HG02970 (cell line): ENCODE results near the gene TADA2B.
A peak's percentile ranks its signal among the peaks of the same experiment; 100 is the strongest.
"Not testable (repeated sequence)": the region's sequence is repeated elsewhere in the genome, so short reads cannot be mapped to it uniquely, and the experiment has no call there.

Experiments used
- ATAC-seq: cut with Tn5 transposase; IDR thresholded peaks from one replicate; pipeline ENCODE4 v1.9.1; 2021; ENCODE audit warnings: mild to moderate bottlenecking, moderate library complexity, moderate number of reproducible peaks; ENCODE audit not compliant: unreplicated experiment, low FRiP score

Gene TADA2B

DNA sequence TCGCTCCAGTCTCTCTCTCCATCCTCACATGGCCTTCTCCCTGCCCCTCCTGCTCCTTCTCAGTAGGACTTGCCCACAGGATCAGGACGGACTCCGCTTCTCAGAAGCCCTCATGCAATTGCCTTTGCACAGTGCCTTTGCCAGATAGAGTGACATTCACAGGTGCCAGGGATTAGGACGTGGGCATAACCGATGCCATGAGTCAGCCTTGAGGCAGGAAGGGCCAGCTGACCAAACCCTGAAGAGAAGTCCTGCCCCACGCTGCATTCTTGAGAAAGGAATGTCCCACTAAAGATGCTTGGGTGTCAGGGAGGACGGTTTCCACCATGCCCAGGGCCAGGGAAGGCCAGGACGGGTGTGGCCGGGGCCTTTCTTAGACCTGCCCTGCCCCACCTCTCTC lies 31.3 kb downstream of the TADA2B start:
- ATAC-seq, result no peak

GRCh38 chr4:7075962-7076695 lies 33.0 kb downstream of the TADA2B start:
- ATAC-seq, result no peak

GRCh38 chr4:7076696-7077082 lies 33.5 kb downstream of the TADA2B start:
- ATAC-seq, result no peak

- ATAC-seq, result no peak
Measured at GRCh38 chr4:7077371-7077770, 34.2 kb downstream of the TADA2B start.

- no peak for ATAC-seq
Measured at GRCh38 chr4:7078025-7078424, 34.9 kb downstream of the TADA2B start.

DNA sequence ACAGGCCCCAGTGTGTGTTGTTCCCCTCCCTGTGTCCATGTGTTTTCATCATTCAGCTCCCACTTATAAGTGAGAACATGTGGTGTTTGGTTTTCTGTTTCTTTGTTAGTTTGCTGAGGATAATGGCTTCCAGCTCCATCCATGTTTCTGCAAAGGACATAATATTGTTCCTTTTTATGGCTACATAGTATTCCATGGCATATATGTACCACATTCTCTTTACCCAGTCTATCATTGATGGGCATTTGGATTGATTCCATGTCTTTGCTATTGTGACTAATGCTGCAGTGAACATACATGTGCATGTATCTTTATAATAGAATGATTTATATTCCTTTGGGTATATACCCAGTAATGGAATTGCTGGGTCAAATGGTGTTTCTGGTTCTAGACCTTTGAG lies 36.3 kb downstream of the TADA2B start:
- not testable (repeated sequence) for ATAC-seq

DNA sequence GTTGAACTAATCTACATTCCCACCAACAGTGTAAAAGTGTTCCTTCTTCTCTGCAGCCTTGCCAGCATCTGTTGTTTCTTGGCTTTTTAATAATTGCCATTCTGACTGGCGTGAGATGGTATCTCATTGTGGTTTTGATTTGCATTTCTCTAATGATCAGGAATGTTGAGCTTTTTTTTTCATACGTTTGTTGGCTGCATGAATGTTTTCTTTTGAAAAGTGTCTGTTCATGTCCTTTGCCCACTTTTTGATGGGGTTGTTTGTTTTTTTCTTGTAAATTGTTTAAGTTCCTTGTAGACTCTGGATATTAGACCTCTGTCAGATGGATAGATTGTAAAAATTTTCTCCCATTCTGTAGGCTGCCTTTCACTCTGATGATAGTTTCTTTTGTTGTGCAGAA lies 36.7 kb downstream of the TADA2B start:
- not testable (repeated sequence) for ATAC-seq

DNA sequence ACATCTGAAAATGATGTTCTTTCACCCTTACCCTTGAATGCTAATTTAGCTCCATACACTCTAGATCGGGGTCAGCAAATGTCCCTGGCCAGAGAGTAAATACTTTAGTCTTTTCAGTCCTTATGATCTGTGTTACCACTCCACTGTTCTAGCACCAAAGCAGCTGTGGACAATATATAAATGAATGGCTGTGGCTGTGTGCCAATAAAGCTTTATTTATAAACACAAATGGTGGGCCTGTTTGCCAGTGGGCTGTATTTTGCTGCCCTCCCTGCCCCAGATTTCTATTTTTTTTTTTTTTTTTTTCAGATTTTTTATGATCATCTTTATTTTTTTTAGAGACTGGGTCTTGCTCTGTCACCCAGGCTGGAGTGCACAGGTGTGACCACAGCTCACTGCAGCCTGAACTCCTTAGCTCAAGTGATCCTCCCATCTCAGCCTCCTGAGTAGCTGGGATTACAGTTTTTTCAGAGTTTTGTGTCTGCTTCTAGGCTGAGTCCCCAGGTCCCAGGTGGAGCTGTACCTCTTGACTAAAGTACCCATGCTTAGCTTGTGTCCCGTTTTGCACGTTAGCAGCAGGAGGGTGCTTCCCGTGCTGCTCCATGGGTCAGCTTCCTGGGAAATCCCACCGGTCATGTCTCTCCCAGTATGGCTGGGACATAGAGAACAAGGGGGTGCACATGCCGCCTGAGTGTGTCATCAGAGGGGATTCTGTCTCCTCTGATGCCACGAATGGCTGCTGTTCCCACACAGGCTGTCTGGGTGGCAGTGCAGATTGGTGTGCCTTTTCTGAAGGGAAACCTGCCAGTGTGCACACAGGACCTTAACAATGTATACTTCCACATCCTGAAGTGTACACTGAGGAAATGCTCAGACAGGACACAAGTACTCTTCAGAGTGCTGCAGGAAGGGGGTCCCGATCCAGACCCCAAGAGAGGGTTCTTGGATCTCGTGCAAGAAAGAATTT lies 40.7 kb downstream of the TADA2B start:
- ATAC-seq, result no peak

DNA sequence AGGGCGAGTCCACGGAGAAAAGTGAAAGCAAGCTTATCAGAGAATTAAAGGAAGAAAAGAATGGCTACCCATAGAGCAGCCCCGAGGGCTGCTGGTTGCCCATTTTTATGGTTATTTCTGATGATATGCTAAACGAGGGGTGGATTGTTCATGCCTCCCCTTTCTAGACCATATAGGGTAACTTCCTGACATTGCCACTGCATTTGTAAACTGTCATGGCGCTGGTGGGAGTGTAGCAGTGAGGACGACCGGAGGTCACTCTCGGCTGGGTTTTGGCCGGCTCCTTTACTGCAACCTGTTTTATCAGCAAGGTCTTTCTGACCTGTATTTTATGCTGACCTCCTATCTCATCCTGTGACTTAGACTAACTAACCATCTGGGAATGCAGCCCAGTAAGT lies 41.4 kb downstream of the TADA2B start:
- ATAC-seq, result not testable (repeated sequence)

- ATAC-seq, result no peak
Measured at GRCh38 chr4:7086384-7086783, 43.2 kb downstream of the TADA2B start.

- no peak for ATAC-seq
Measured at GRCh38 chr4:7087036-7087435, 43.9 kb downstream of the TADA2B start.

- ATAC-seq, result no peak
Measured at GRCh38 chr4:7089213-7089986, 46.2 kb downstream of the TADA2B start.

- no peak for ATAC-seq
Measured at GRCh38 chr4:7092026-7092425, 48.9 kb downstream of the TADA2B start.

- ATAC-seq, result no peak
Measured at GRCh38 chr4:7094916-7095315, 51.7 kb downstream of the TADA2B start.

DNA sequence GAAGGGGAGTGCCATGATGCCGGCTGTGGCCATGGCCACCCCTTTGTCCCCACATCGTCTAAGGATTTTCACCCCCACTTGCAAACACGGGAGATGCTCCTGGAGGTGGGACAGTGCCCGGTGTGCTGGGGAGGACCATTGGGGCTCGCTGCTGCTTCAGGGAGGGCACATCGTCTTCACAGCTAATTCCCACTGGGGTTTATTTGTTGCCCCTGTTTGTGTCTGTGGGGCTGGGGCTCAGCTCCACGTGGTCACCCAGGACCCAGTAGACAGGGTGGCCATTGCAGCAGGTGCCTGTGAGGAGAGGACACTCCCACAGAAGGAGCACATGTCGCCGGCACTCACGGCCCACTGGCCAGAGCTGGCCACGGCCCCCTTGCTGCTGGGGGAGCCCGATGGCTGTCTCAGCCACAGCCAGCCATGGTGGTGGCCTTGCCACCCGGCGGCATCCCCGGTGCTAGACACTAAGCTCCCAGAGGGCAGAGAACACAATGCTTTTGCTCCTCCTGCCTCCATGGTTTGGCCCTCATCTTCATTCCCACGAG lies 52.5 kb downstream of the TADA2B start:
- ATAC-seq, result no peak

GRCh38 chr4:7096236-7096635 lies 53.1 kb downstream of the TADA2B start:
- no peak for ATAC-seq

DNA sequence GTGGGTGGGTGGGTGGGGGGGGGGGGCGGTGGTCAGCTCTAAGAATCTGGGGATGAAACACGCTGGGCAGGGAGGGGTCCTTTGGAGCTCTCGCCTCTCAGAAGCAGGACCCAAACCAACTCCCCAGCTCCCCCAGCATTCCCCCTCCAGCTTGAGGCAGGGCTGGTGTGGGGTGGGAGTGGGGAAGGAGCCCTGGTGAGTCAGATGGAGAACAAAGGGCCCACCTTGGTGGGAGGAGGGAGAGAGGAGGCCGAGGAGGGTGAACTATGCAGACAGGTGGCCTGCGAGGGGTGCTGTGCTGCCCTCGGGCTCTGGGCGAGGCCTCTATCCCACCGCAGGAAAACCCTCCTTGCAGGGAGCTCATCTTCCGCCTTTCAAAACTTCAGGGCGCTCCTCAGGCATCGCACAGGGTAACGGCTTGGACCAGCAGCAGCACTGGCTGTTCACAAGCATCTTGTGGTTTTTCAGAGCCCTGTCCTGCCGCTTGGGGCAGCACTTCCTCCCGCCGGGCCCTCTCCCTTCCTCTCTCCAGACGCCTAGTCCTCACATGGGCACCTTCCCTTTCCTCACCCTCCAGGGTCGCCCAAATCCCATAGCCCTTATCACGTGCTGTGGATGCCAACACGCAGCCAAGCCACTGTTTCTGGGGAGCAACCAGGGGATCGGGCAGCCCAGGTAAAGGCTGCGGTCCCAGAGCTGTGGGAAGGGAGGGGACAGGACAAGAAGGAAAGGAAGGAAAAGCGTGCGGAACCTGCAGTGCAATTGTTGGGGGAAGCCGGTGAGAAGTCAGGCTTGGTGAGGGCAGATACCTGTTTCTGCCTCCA lies 58.7 kb downstream of the TADA2B start:
- ATAC-seq, result no peak

DNA sequence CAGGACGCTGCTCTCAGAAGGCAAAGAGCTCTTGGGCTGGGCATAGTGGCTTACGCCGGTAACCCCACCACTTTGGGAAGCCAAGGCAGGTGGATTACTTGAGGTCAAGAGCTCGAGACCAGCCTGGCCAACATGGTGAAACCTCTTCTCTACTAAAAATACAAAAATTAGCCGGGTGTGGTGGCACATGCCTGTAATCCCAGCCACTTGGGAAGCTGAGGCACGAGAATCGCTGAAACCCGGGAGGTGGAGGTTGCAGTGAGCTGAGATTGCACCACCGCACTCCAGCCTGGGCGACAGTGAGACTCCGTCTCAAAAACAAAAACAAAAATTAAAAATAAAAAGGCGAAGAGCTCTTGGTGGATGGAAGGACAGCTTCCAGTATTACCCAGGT lies 59.3 kb downstream of the TADA2B start:
- not testable (repeated sequence) for ATAC-seq

DNA sequence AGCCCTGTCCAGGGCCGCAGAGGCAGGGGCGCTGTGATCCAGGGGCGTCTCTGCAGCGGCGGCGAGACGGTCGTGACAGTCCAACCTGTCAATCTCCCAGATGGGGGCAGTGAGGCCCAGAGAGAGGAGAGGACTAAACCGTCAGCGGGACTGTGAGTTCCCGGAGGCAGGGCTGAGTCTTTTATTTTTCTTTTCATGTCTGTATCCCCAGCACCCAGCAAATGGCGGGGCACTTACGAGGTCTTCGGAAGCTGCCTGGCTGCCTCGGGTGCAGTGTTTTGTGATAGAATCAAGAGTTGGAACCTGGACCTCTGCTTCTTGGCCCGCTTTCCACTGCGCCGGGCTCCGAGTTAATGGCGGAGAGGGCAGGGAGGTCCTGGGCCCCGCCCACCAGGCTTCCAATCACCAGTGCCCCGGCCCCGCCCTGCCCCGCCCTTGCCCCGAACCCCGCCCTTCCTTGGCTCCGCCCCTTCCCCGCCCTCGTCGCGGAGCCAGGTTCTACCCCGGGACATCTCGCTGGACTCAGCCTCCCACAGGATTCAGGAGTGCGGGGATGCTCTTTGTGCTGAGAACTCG lies 59.9 kb downstream of the TADA2B start:
- ATAC-seq, result peak; percentile 73
